T-helper 17 cell (primary cell): Measurements from ENCODE around the gene CD27. TPM values are rescaled to one million over a fixed set of nuclear protein-coding genes. Genes with fewer than 3 reads are reported as not detected.
A peak's percentile ranks its signal among the peaks of the same experiment; 100 is the strongest.

Experiments
- ATAC-seq: fragments of 150-1000 bp; cut with Tn5 transposase; 2 replicates; pipeline ENCODE4 v1.10.0; 2021; ENCODE audit warnings: mild to moderate bottlenecking, moderate library complexity
- DNase-seq, 3 donors: peaks; one replicate each; pipeline versions ENCODE4 v3.0.0 to v3.0.0-alpha.2; 2020 to 2021
- H3K9me3 ChIP-seq: one replicate; pipeline ENCODE4 v1.7.0; 2013; ENCODE audit warnings: low read length, mild to moderate bottlenecking; ENCODE audit not compliant: control insufficient read depth, poor library complexity, severe bottlenecking
- H3K27ac Mint-ChIP-seq: one replicate; pipeline ENCODE4 v1.8.0; 2022; ENCODE audit warnings: mild to moderate bottlenecking, moderate library complexity, mixed read lengths
- H3K27me3 Mint-ChIP-seq: one replicate; pipeline ENCODE4 v1.8.0; 2022; ENCODE audit warnings: mixed read lengths
- H3K36me3 Mint-ChIP-seq: one replicate; pipeline ENCODE4 v1.8.0; 2022; ENCODE audit warnings: low read depth, mixed read lengths
- H3K4me1 Mint-ChIP-seq: one replicate; pipeline ENCODE4 v1.8.0; 2022; ENCODE audit warnings: mild to moderate bottlenecking, mixed read lengths
- H3K4me3 Mint-ChIP-seq: one replicate; pipeline ENCODE4 v1.8.0; 2022; ENCODE audit warnings: mild to moderate bottlenecking, moderate library complexity, mixed read lengths
- total RNA-seq, 4 donors: library from RNA in 2 of 4; stranded (reverse) in 2 of 4; gene quantifications; one replicate each; pipeline ENCODE4 v1.2.3 and lab custom pipeline; 2022 to 2026

The CD27 gene
- total RNA-seq (10 to 100 TPM; 66.7 to 76.1 TPM), total RNA-seq (lab: John Stamatoyannopoulos, UW) (11.6 to 33.8 reads per million in 2 donors)

DNA sequence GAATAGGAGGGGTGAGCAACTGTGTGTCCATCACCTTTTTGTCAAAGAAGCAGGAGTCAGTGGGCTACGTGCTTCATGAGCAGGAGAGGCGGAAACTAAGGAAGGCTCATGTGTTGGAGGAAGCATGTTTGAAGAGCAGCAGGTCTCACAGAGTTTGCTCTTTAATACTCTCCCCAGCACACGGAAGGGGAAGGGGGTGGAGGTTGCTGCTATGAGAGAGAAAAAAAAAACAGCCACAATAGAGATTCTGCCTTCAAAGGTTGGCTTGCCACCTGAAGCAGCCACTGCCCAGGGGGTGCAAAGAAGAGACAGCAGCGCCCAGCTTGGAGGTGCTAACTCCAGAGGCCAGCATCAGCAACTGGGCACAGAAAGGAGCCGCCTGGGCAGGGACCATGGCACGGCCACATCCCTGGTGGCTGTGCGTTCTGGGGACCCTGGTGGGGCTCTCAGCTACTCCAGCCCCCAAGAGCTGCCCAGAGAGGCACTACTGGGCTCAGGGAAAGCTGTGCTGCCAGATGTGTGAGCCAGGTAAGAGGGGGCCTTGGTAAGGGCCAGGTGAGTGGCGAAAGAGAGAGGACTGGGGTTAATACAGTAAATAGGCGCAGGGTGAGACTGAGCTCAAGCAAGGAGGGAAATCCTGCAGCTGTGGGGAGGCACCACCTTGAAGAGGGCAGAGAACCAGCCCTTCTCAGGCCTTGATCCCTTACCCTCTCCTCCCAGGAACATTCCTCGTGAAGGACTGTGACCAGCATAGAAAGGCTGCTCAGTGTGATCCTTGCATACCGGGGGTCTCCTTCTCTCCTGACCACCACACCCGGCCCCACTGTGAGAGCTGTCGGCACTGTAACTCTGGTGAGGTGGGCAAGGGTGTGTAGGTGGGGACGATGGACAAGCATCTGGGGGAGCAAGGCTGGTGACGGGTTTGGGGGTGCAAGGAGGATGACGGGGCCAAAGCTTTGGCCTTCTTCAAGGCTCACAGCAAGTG, at the start of gene CD27:
TSS of gene CD27 (plus strand) at position 252 of the 985 bp plus-strand sequence. CDS start at position 393, 141 bp downstream.
- Mint-ChIP-seq H3K27ac (peak within 1 kb of the TSS; percentile 96), H3K36me3 (peaks cover 5% of the 10 kb centered on the region), H3K4me1 (peaks cover 47% of the 10 kb centered on the region), H3K27me3 (no peaks in the 10 kb centered on the region), H3K4me3 (peak within 1 kb of the TSS; percentile 98)
- no peak for DNase-seq
- H3K9me3 ChIP-seq = no peaks in the 10 kb centered on the region
- ATAC-seq = peak; percentile 82

DNA sequence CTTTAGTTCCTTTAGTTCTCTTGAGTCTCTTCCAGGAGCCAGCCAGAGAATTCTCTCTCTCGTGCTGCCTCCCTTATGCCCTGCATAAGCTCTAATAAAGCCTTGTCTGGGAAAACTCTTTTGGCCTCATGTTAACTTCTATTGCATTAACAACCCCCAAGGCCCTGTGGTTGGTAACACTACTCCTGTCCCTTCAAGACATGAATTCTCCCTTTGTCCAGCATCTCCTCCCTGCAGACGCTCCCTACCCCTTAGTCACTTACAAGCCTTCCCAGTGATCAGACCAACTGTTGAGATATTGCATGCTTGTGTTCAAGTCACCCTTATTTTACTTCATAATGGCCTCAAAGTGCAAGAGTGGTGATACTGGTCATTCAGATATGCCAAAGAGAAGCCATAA, 48.7 kb upstream of the CD27 start:
- H3K9me3 ChIP-seq = no peaks in the 10 kb centered on the region
- no peak overlapping the region for H3K27ac Mint-ChIP-seq
- ATAC-seq (no peak), DNase-seq (no peak)
- H3K4me1 Mint-ChIP-seq = no peaks in the 10 kb centered on the region
- no peaks in the 10 kb centered on the region for H3K36me3 Mint-ChIP-seq
- H3K27me3 Mint-ChIP-seq = peaks cover 6% of the 10 kb centered on the region
- H3K4me3 Mint-ChIP-seq = no peak overlapping the region

DNA sequence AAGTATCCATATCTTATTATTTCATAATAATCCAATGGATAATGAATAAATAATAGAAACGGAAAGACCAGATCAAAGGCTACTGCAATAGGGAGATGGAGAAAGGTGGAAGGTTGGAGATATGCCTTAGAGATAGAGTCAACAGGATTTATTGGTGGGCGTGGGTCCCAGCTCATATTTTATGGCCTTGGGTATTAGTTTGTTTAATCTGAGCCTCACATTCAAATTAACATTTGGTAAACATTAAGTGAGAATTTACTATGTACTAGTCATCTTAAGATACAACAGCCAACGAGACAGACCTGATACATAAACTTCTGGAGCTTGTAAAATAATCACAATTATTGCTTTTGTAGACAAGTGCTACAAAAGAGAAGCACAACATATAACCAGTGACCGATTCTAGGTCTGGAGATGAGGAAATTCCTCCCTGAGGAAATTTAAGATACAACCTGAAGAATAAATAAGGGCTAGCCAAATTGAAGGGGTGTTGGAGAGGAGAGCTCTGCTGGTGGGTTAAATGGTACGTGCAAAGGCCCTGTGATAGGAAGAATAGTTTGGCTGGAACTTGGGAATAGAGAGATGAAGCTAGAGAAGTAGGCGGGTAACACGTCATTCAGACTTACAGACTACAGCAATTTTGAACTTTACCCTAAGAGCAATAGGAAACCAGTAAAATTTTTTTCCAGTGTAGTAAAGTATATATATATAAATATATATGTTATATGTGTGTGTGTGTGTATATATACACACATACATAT, 44.7 kb upstream of the CD27 start:
- no peaks in the 10 kb centered on the region for H3K9me3 ChIP-seq
- Mint-ChIP-seq H3K27ac (no peak overlapping the region), H3K4me3 (no peak overlapping the region), H3K27me3 (peaks cover 6% of the 10 kb centered on the region), H3K36me3 (no peaks in the 10 kb centered on the region), H3K4me1 (no peaks in the 10 kb centered on the region)
- no peak for ATAC-seq
- DNase-seq = no peak

- Mint-ChIP-seq H3K4me1 (no peaks in the 10 kb centered on the region), H3K4me3 (no peak overlapping the region), H3K27me3 (peaks cover 6% of the 10 kb centered on the region), H3K27ac (no peak overlapping the region), H3K36me3 (peaks cover 4% of the 10 kb centered on the region)
- no peaks in the 10 kb centered on the region for H3K9me3 ChIP-seq
- no peak for DNase-seq
- no peak for ATAC-seq
These were observed 40.4 kb upstream of the CD27 start for GRCh38 chr12:6404390-6404789.

GRCh38 chr12:6405963-6406362, 38.8 kb upstream of the CD27 start:
- H3K27ac Mint-ChIP-seq = no peak overlapping the region
- peaks cover 6% of the 10 kb centered on the region for H3K27me3 Mint-ChIP-seq
- peaks cover 6% of the 10 kb centered on the region for H3K36me3 Mint-ChIP-seq
- H3K4me1 Mint-ChIP-seq = no peaks in the 10 kb centered on the region
- DNase-seq (no peak), ATAC-seq (no peak)
- H3K4me3 Mint-ChIP-seq = no peak overlapping the region
- H3K9me3 ChIP-seq = no peaks in the 10 kb centered on the region

DNA sequence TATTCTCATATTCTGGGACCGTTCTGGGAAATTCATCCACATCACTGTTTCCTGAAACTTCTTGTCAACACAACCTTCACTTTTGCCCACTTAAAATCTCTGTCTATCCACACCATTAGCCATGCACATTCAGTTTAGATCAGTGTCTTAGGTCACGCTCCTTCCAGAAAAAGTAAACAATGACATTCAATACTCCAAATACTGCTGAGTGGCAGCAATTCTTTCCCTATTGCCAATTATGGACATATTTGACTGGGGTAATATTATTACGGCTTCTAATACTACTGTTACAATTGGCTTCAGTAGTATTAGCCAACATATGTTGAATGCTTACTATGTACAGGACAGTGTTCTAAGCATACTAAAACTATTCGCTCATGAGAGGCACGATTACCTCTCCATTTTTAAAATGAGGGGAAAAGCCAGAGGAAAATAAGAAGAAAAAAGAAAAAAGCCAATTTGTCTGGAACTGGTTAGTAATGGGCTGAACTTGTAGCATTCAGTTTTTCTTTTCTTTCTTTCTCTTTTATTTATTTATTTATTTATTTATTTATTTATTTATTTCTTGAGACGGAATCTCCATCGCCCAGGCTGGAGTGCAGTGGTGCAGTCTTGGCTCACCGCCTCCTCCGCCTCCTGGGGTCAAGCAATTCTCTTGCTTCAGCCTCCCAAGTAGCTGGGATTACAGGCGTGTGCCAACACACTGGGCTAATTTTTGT, 37.4 kb upstream of the CD27 start:
- H3K9me3 ChIP-seq = no peaks in the 10 kb centered on the region
- Mint-ChIP-seq H3K4me1 (no peaks in the 10 kb centered on the region), H3K4me3 (no peak overlapping the region), H3K27ac (no peak overlapping the region), H3K27me3 (peaks cover 6% of the 10 kb centered on the region), H3K36me3 (peaks cover 6% of the 10 kb centered on the region)
- DNase-seq (no peak), ATAC-seq (no peak)

DNA sequence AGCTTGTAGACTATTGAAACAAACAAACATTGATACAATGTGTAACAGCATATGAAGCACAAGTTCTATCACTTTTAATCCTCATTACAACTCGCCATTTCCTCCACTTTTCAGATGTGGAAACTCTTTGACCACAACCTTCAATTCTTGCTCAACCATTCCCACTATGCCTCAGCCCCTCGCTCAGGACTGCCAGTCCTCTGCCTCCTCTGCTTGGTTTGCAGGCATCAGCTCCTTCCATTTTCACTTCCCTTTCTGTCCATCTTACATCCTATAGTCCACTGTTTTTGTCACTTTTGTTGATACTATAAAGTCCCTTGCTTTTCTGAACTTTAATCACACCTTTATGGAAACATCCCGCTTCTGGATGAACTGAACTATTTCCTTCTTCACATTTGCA, 28.2 kb upstream of the CD27 start:
- peaks cover 6% of the 10 kb centered on the region for H3K4me1 Mint-ChIP-seq
- H3K27ac Mint-ChIP-seq = no peak overlapping the region
- no peaks in the 10 kb centered on the region for H3K9me3 ChIP-seq
- H3K4me3 Mint-ChIP-seq = no peak overlapping the region
- no peak for ATAC-seq
- peaks cover 8% of the 10 kb centered on the region for H3K27me3 Mint-ChIP-seq
- H3K36me3 Mint-ChIP-seq = peaks cover 4% of the 10 kb centered on the region
- DNase-seq = no peak

DNA sequence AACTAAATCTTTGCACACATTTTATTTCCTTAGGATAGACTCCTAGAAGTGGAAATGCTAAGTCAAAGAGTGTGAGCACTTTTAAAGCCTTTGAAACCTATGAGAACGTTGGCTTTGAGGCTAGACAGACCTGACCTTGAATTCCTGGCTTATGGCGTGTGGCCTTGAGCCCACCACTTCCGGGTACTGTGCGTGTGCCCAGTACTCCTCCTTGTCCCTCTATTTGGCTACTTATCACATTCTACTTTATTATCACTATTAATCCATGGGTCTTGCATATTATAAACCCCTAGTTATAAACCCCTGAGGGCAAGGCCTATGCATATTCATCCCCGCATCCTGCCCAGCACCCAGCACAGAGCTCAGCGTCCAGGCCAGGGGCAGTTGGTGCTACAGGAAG, 26.0 kb upstream of the CD27 start:
- H3K4me1 Mint-ChIP-seq = peaks cover 12% of the 10 kb centered on the region
- peaks cover 4% of the 10 kb centered on the region for H3K36me3 Mint-ChIP-seq
- no peak overlapping the region for H3K4me3 Mint-ChIP-seq
- H3K27ac Mint-ChIP-seq = no peak overlapping the region
- ATAC-seq = no peak
- DNase-seq = no peak
- no peaks in the 10 kb centered on the region for H3K9me3 ChIP-seq
- peaks cover 8% of the 10 kb centered on the region for H3K27me3 Mint-ChIP-seq

GRCh38 chr12:6420364-6420763, 24.4 kb upstream of the CD27 start:
- Mint-ChIP-seq H3K36me3 (peaks cover 4% of the 10 kb centered on the region), H3K27me3 (peaks cover 8% of the 10 kb centered on the region), H3K4me1 (peaks cover 11% of the 10 kb centered on the region), H3K4me3 (no peak overlapping the region), H3K27ac (peak overlapping the region; percentile 11)
- DNase-seq (no peak), ATAC-seq (no peak)
- no peaks in the 10 kb centered on the region for H3K9me3 ChIP-seq

DNA sequence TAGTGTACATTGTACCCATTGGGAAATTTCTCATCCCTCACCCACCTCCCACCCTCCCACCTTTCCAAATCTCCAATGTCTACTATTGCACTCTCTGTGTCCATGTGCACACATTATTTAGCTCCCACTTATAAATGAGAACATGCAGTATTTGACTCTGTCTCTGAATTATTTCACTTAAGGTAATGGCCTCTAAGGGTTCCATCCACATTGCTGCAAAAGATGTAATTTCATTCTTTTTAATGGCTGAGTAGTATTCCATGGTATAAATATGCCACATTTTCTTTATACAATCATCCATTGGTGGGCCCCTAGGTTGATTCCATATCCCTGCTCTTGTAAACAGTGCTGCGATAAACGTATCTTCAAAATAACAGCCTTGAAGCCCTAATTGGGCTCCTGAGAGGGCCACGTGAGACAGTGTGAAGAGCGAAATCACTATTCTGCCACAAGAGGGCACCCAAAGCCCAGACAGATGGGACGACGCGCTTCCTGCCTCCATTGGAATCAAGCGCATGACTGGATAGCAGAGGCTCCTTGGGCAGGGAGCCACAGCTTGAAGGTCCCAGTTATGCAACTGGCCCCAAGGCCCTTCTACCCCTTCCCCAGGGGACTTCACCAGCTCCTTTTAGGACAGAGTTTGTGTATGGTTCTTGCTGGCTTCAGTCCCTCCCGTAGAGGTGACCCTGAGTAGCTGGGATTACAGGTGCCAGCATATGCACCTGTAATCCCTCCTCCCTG, 21.3 kb upstream of the CD27 start:
- H3K27ac Mint-ChIP-seq = no peak overlapping the region
- ATAC-seq = peak; percentile 87
- peaks cover 21% of the 10 kb centered on the region for H3K4me1 Mint-ChIP-seq
- no peak overlapping the region for H3K4me3 Mint-ChIP-seq
- H3K9me3 ChIP-seq = no peaks in the 10 kb centered on the region
- H3K27me3 Mint-ChIP-seq = no peaks in the 10 kb centered on the region
- peak; percentile 50 to 64 (median 60) for DNase-seq
- no peaks in the 10 kb centered on the region for H3K36me3 Mint-ChIP-seq

DNA sequence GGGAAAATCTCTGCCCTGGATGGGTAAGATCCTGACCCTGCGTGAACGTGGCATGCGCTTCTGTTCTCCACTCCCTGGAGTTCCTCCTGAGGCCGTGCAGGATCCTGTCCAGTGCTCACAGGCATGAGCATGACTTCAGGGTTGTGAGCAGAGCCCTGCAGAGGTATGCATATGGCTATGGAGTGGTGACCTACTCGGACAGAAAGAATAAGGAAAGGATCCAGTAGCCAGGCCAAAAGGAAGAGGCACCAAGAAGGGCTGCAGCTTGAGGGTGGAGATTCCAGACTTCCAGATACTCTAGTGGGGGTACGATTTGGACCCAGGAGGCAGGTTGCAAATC, 20.8 kb upstream of the CD27 start:
- DNase-seq (no peak), ATAC-seq (no peak)
- Mint-ChIP-seq H3K27ac (no peak overlapping the region), H3K27me3 (no peaks in the 10 kb centered on the region), H3K36me3 (no peaks in the 10 kb centered on the region), H3K4me1 (peaks cover 21% of the 10 kb centered on the region), H3K4me3 (no peak overlapping the region)
- H3K9me3 ChIP-seq = no peaks in the 10 kb centered on the region

GRCh38 chr12:6424866-6425265, 19.9 kb upstream of the CD27 start:
- no peak for ATAC-seq
- no peaks in the 10 kb centered on the region for H3K27me3 Mint-ChIP-seq
- H3K4me1 Mint-ChIP-seq = peaks cover 21% of the 10 kb centered on the region

More at GRCh38 chr12:6424866-6425265, 19.9 kb upstream of the CD27 start:
- H3K9me3 ChIP-seq = no peaks in the 10 kb centered on the region
- Mint-ChIP-seq H3K4me3 (no peak overlapping the region), H3K36me3 (no peaks in the 10 kb centered on the region), H3K27ac (no peak overlapping the region)
- DNase-seq = no peak
